Psoas muscle (tissue), 8 donors: ENCODE results near the gene KRTAP4-11. TPM values are rescaled to one million over a fixed set of nuclear protein-coding genes. Genes with fewer than 3 reads are reported as not detected.

Source experiments
- ATAC-seq, 4 donors: fragments of 200-7000 bp; cut with Tn5 transposase; one replicate each; pipeline ENCODE4 v1.9.1; 2020; ENCODE audit warnings: moderate library complexity in 3 of 4, mild to moderate bottlenecking in 2 of 4
- DNase-seq, 2 donors: peaks; one replicate each; pipeline ENCODE4 v3.0.0-alpha.2; 2020
- H3K27ac ChIP-seq: fragments of 200-600 bp; one replicate; pipeline ENCODE4 v1.8.0; 2022
- H3K27me3 ChIP-seq, 3 donors: fragments of 200-600 bp in 1 of 3; one replicate each; pipeline versions ENCODE4 v1.6.1 to v1.8.0; 2013 to 2022; ENCODE audit warnings: low read length in 2 of 3, mild to moderate bottlenecking in 2 of 3, moderate library complexity in 1 of 3; ENCODE audit not compliant: insufficient read depth in 3 of 3
- H3K36me3 ChIP-seq, 2 donors: fragments of 200-600 bp in 1 of 2; one replicate each; pipeline versions ENCODE4 v1.6.1 to v1.8.0; 2013 to 2022; ENCODE audit warnings: low read depth in 1 of 2, mild to moderate bottlenecking in 1 of 2, moderate library complexity in 1 of 2; ENCODE audit not compliant: insufficient read depth in 1 of 2
- H3K4me1 ChIP-seq: fragments of 200-600 bp; one replicate; pipeline ENCODE4 v1.8.0; 2022
- H3K4me3 ChIP-seq: fragments of 200-600 bp; one replicate; pipeline ENCODE4 v1.8.0; 2022; ENCODE audit warnings: mild to moderate bottlenecking
- H3K9me3 ChIP-seq: fragments of 200-600 bp; one replicate; pipeline ENCODE4 v1.8.0; 2022
- CTCF ChIP-seq: fragments of 200-600 bp; IDR thresholded peaks from one replicate; pipeline ENCODE4 v1.8.0; 2022; ENCODE audit warnings: antibody characterized with exemption
- WGBS, 3 donors: extraction: QIAGEN DNeasy Blood & Tissue Kit; methylation state at CpG; one replicate each; pipeline versions ENCODE4 v1.1.6 to v1.1.7; 2013; 5-methylcytosine and 5-hydroxymethylcytosine counted together
- intact Hi-C, 2 donors: fragments of 100-400 bp; cut with DNase I; formaldehyde crosslinking; loops; one replicate each; pipeline versions ENCODE4 v1.11.0 to v1.14.2; 2022
- polyA plus RNA-seq, 3 donors: library from polyadenylated mRNA; stranded (reverse); fragments of 200-250 nt; gene quantifications; one replicate each; pipeline ENCODE4 v1.2.3, GENCODE V29; 2013
- total RNA-seq, 4 donors: library from RNA; stranded (reverse); fragmentation: NEBNext Ultra II Directional in 2 of 4; extraction: Animal tissue kit (Norgen Biotek cat#: 25700) in 2 of 4; gene quantifications; one replicate each; pipeline versions ENCODE4 v1.2.1 to v1.2.4, GENCODE V29; 2021 to 2023
- donor health status: healthy with polysubstance abuse.
- donor health status: DM: no; HTN: no; CAD: no; lungs with moderate emphysema.
- donor health status: Bipolar disorder and iron deficiency.
- donor health status: healthy.
- donor health status: DM: yes; HTN: yes; CAD: no.
- donor health status: DM: no; HTN: no; CAD: no.
- donor health status: DM: no; HTN: no; CAD: no.
- donor health status: DM: yes; HTN: yes; CAD: no.

Gene KRTAP4-11
- total and polyA plus RNA-seq, 7 donors: not detected

GRCh38 chr17:41147531-41148204 lies 29.5 kb upstream of the KRTAP4-11 start:
- Histone ChIP-seq H3K27me3 (peaks cover 0 to 2% (median 0%) of the 10 kb centered on the region in 3 donors), H3K36me3 (no peaks in the 10 kb centered on the region), H3K27ac (no peak overlapping the region), H3K4me3 (no peak overlapping the region), H3K9me3 (peaks cover 6% of the 10 kb centered on the region), H3K4me1 (no peaks in the 10 kb centered on the region)
- DNase-seq: no peak
- TF ChIP-seq CTCF: no peak
- WGBS, 3 donors: 88 to 92% (median 89%) methylated on average over 2 of the region's 2 CpGs
- intact Hi-C loops: no loop called here
- ATAC-seq: no peak

- 85 to 87% (median 87%) methylated on average over 2 of the region's 2 CpGs for WGBS, 3 donors
- Histone ChIP-seq H3K27me3 (peaks cover 0 to 2% (median 0%) of the 10 kb centered on the region in 3 donors), H3K27ac (no peak overlapping the region), H3K4me3 (no peak overlapping the region), H3K9me3 (peaks cover 6% of the 10 kb centered on the region), H3K4me1 (no peaks in the 10 kb centered on the region), H3K36me3 (no peaks in the 10 kb centered on the region)
- DNase-seq: no peak
- TF ChIP-seq CTCF: no peak
- ATAC-seq: no peak
- intact Hi-C loops: no loop called here
Measured at GRCh38 chr17:41145261-41145660, 27.1 kb upstream of the KRTAP4-11 start.

GRCh38 chr17:41144846-41145245 lies 26.7 kb upstream of the KRTAP4-11 start:
- WGBS, 3 donors: 87 to 97% (median 87%) methylated on average over 1 of the region's 1 CpG
- Histone ChIP-seq H3K4me1 (no peaks in the 10 kb centered on the region), H3K9me3 (peaks cover 6% of the 10 kb centered on the region), H3K4me3 (no peak overlapping the region), H3K36me3 (no peaks in the 10 kb centered on the region), H3K27me3 (no peaks in the 10 kb centered on the region), H3K27ac (no peak overlapping the region)
- DNase-seq (no peak), ATAC-seq (no peak)
- intact Hi-C loops: no loop called here
- no peak for TF ChIP-seq CTCF

- Histone ChIP-seq H3K9me3 (peaks cover 6% of the 10 kb centered on the region), H3K4me1 (no peaks in the 10 kb centered on the region), H3K27ac (no peak overlapping the region), H3K36me3 (no peaks in the 10 kb centered on the region), H3K4me3 (no peak overlapping the region), H3K27me3 (no peaks in the 10 kb centered on the region)
- intact Hi-C loops: no loop called here
- ATAC-seq (no peak), DNase-seq (no peak)
- TF ChIP-seq CTCF: no peak
Measured at GRCh38 chr17:41141361-41141760, 23.2 kb upstream of the KRTAP4-11 start.
